Activated CD8-positive, alpha-beta memory T cell treated with anti-CD3 and anti-CD28 coated beads for 36 hours (primary cell): ENCODE measurements around the gene RPS6KA2. TPM values are rescaled to one million over a fixed set of nuclear protein-coding genes. Genes with fewer than 3 reads are reported as not detected.
"Not testable (repeated sequence)": the region's sequence is repeated elsewhere in the genome, so short reads cannot be mapped to it uniquely, and the experiment has no call there.

Experiments used
- CTCF ChIA-PET: fragments of 350-600 bp; sonication (Branson Sonifier 250); formaldehyde crosslinking; loops from one replicate; lab custom pipeline; 2021; ENCODE audit warnings: antibody characterized with exemption; lab: Charles Lee
- POLR2A ChIA-PET: fragments of 350-600 bp; sonication (Branson Sonifier 250); formaldehyde crosslinking; loops from one replicate; lab custom pipeline; 2021; ENCODE audit warnings: antibody characterized with exemption; lab: Charles Lee
- total RNA-seq, 2 experiments: library from RNA; stranded (reverse); gene quantifications; one replicate each; pipeline ENCODE4 v1.2.3, GENCODE V29; 2021

The RPS6KA2 gene
- total RNA-seq, 2 experiments from 2014 or later: 7.0 to 8.3 TPM

GRCh38 chr6:166545156-166546034 is 81.7 kb downstream of the RPS6KA2 start:
- CTCF ChIA-PET: no interaction called here
- POLR2A ChIA-PET: no interaction called here

- CTCF ChIA-PET: no interaction called here
These were observed 82.8 kb downstream of the RPS6KA2 start for GRCh38 chr6:166544296-166544605.

GRCh38 chr6:166543603-166544295 is 83.3 kb downstream of the RPS6KA2 start:
- CTCF ChIA-PET: no interaction called here

More at GRCh38 chr6:166544296-166544605, 82.8 kb downstream of the RPS6KA2 start:
- POLR2A ChIA-PET: no interaction called here

DNA sequence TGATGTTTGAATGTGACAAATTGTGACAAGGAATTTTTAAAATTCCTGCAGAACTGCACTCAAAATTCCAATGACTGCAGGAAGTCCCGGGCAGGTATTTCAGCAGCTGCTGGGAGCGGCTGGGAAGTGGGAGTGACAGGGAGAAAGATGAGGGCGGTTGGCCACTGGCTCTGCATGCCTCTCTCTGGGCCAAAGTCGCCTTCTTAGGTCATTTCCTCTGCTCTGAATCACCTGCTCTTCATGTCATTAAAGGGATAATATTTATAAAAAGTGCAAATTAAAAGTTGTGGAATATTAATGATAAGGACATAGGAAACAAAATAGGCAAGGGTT is 84.5 kb downstream of the RPS6KA2 start:
- POLR2A ChIA-PET: interaction anchor here (1.0 kb wide), 1 partner anchor 85 kb away, joined by 13 read pairs; no protein-coding TSS in a partner anchor
- CTCF ChIA-PET: interaction anchor here (0.6 to 1.3 kb wide), 2 partner anchors 18 to 434 kb away, joined by 3 to 4 read pairs; no protein-coding TSS in a partner anchor

More at GRCh38 chr6:166543603-166544295, 83.3 kb downstream of the RPS6KA2 start:
- POLR2A ChIA-PET: no interaction called here

DNA sequence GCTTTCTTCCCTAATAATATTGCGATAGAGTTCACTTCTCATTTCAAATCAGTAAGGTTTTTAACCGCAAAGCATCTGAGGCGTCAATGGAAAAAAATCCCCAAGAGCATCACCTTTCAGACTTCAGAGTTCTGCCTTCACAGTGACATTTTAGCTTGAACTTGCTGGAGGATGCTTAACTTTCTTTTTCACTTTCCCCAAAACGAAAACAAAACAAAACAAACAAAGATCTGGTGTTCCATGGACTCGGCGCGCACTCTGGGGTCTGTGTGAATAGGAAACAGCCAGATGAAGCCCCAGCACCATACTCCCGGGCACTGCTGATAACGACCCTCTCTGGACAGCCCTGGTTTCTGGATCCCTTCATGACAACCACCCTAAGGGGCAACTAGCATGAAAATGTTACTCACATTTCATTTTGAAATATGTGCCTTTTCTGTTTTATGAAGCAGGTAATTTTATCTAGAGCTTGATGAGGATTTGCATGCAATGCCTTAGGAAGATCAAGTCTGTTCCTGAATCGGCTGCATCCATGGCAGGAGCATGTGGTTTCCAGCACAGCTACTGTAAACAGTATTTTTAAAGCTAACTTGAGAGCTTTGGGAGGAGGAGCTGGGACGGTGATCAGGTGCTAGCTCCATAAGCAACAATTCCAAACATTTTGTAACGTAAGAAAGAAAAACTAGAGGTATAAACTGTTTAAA is 85.0 kb downstream of the RPS6KA2 start:
- POLR2A ChIA-PET: interaction anchor here (1.0 kb wide), 1 partner anchor 85 kb away, joined by 13 read pairs; no protein-coding TSS in a partner anchor
- CTCF ChIA-PET: interaction anchor here (0.6 to 1.3 kb wide), 2 partner anchors 18 to 435 kb away, joined by 3 to 4 read pairs; no protein-coding TSS in a partner anchor

DNA sequence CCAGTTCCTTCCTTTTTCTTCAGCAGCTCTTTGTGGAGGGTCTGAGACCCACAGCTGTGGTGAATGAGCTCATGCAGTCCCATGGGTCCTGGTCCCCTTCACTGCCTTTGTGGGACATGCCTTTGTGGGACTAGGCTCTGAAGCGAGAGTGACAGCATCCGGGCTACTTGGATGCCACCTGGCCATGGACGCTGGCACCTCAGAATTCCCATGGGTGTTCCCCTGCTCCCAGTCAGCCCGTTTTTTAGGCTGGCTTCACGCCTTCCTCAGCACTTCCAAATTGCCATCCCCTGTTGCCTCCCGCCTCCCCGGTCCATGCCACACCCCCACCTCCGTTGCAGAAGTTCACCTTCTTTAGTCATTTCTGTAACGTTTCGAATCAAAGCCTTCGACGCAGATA is 85.7 kb downstream of the RPS6KA2 start:
- CTCF ChIA-PET: interaction anchor here (1.3 kb wide), 1 partner anchor 17 kb away, joined by 3 read pairs; no protein-coding TSS in a partner anchor
- POLR2A ChIA-PET: interaction anchor here (1.0 kb wide), 1 partner anchor 85 kb away, joined by 3 read pairs; no protein-coding TSS in a partner anchor

DNA sequence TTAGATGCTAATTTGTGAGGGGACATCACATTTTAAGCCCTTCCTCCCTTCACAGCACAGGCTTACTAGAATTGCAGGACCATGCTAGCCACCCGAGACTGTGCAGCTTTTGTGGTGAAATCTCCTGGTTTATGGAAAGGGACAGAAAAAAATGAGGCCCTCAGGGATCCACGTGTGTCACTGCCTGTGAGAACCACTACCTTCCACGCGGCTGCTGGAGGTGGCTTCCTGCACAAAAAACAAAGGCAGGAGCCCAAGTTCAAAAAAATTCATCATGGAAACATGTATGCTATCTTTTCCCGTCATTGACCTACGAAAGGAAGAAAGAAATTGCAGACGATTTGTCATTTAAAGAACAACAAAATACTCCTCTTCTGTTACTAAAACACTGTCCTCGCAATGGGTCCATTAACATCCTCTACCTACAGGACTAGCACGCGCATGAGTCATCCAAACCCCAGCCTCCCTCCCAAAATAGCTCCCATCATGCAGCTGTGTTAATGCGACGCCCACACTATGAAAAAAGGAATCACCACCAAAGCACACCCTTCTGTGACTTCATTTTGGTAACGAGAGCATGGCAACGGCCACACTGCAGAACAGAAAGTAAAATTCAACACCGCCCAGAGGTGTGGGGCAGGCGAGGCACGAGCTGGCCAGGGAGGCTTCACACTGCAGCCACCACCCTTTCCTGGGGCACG is 86.3 kb downstream of the RPS6KA2 start:
- POLR2A ChIA-PET: interaction anchor here (0.6 to 1.0 kb wide), 2 partner anchors 52 to 86 kb away, joined by 3 read pairs; no protein-coding TSS in a partner anchor
- CTCF ChIA-PET: no interaction called here

- POLR2A ChIA-PET: no interaction called here
- CTCF ChIA-PET: no interaction called here
These were observed 87.5 kb downstream of the RPS6KA2 start for GRCh38 chr6:166539543-166539942.

DNA sequence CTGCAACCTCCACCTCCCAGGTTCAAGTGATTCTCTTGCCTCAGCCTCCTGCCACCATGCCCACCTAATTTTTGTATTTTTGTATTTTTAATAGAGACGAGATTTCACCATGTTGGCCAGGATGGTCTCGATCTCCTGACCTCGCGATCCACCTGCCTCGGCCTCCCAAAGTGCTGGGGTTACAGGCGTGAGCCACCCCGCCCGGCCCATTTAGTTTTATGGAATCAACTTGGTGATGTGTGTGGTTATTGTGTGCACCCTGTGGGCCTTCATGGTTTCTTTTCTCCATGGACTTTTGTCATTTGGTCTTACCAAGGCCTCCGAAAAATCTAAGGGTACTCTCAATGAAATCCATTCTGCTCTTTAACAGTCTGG is 88.1 kb downstream of the RPS6KA2 start:
- CTCF ChIA-PET, POLR2A ChIA-PET: not testable (repeated sequence)

- POLR2A ChIA-PET: no interaction called here
These were observed 88.6 kb downstream of the RPS6KA2 start for GRCh38 chr6:166538297-166539010.

GRCh38 chr6:166534658-166535406 is 92.2 kb downstream of the RPS6KA2 start:
- CTCF ChIA-PET: interaction anchor here (0.7 kb wide), 1 partner anchor 30 kb away, joined by 3 read pairs; no protein-coding TSS in a partner anchor
- POLR2A ChIA-PET: no interaction called here

More at GRCh38 chr6:166538297-166539010, 88.6 kb downstream of the RPS6KA2 start:
- CTCF ChIA-PET: no interaction called here

- POLR2A ChIA-PET: no interaction called here
- CTCF ChIA-PET: interaction anchor here (0.7 kb wide), 1 partner anchor 136 kb away, joined by 3 read pairs; no protein-coding TSS in a partner anchor
These were observed 93.7 kb downstream of the RPS6KA2 start for GRCh38 chr6:166533205-166533824.

GRCh38 chr6:166532302-166532701 is 94.7 kb downstream of the RPS6KA2 start:
- POLR2A ChIA-PET: no interaction called here
- CTCF ChIA-PET: no interaction called here

DNA sequence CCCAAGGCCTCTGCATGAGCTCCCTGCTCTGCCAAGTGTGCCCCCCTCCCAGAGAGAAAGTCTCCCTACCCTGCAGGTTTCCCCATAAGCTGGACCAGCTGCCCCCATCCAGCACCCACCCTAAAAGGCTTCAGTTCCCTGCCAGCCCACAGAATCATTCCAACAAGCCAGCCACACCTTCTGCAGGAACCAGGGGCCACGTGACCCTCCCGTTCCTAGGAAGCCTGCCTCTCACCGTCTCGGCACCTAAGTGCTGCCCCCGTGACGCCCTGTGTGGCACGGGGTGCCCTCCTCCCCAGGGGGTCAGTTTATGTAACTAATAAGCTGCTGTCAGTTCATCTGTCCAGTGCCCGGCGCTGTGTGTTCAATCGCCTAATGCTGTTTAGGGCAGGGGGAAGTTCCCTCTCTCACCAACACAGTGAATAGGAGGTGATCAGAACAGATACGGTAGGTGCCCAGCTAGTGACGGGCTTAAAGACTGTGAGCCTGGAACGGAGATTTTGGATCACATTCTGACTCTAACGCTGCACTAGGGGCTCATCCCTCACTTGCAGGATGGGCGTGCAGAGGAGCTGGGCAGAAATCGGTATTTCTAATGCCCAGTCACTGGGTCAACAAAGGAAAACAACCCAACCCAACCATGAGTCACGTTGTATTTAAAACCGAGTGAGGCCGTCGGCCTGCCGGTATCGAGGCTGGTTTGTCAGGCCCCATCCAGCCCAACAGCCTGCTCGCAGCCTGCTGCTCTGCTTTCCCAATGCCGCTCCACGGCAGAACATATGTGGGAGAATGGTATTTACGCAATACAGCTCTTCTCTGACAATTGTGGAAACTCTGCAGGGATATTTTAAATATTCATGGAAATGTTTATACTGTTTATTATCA is 96.6 kb downstream of the RPS6KA2 start:
- POLR2A ChIA-PET: no interaction called here
- CTCF ChIA-PET: no interaction called here

DNA sequence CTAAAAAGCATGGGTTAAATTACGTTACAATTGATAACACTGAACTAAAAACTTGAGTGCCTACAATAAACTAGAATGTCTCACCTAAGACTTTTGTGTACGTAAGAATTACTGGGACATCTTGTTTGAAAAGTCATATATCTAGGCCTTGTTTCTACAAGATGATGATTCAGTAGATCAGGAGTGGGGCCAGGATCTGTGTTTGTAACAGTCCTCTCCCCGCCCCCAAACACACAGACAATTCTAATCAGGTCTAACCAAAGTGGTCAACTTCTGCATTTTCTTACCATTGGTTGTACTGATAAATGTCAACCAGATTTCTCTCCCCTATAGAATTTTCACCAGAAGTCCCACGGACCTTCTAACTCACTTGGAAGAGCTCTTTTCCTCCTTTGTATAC is 97.5 kb downstream of the RPS6KA2 start:
- ChIA-PET CTCF (no interaction called here), POLR2A (no interaction called here)

DNA sequence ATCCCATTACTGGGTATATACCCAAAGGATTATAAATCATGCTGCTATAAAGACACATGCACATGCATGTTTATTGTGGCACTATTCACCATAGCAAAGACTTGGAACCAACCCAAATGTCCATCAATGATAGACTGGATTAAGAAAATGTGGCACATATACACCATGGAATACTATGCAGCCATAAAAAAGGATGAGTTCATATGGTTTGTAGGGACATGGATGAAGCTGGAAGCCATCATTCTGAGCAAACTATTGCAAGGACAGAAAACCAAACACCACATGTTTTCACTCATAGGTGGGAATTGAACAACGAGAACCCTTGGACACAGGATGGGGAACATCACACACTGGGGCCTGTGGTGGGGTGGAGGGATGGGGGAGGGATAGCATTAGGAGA is 98.0 kb downstream of the RPS6KA2 start:
- POLR2A ChIA-PET, CTCF ChIA-PET: not testable (repeated sequence)
